ENCODE measurements around the gene SDE2. TPM values are rescaled to one million over a fixed set of nuclear protein-coding genes. Genes with fewer than 3 reads are reported as not detected.
"Not testable (repeated sequence)": the region's sequence is repeated elsewhere in the genome, so short reads cannot be mapped to it uniquely, and the experiment has no call there.

SDE2 gene
- total and polyA plus RNA-seq, 2 experiments from 2014 or later = 17.6 to 21.1 TPM

- H3K27me3 ChIP-seq = no peaks in the 10 kb centered on the region
- TF ChIP-seq CTCF (IDR thresholded peaks at IDR 0.05; ENCODE audit: low read depth, low read length) = no peak
- H3K27ac ChIP-seq = no peak overlapping the region
- H3K9me3 ChIP-seq (ENCODE audit: low read depth) = no peaks in the 10 kb centered on the region
- H3K4me3 ChIP-seq = no peak overlapping the region
- H3K36me3 ChIP-seq = no peaks in the 10 kb centered on the region
- no peak for DNase-seq (ENCODE audit: low read depth in 1 of 2, low spot score in 1 of 2)
- peaks cover 11% of the 10 kb centered on the region for H3K4me1 ChIP-seq (ENCODE audit: low read depth)
Observed at GRCh38 chr1:225936523-225936922, 62.6 kb downstream of the SDE2 start.

- H3K4me1 ChIP-seq (ENCODE audit: low read depth); H3K36me3 ChIP-seq; H3K9me3 ChIP-seq (ENCODE audit: low read depth); H3K4me3 ChIP-seq; H3K27ac ChIP-seq; H3K27me3 ChIP-seq; DNase-seq (ENCODE audit: low read depth in 1 of 2, low spot score in 1 of 2): not testable (repeated sequence)
Observed at GRCh38 chr1:225936086-225936485, 63.1 kb downstream of the SDE2 start.

GRCh38 chr1:225934711-225935110 is 64.4 kb downstream of the SDE2 start:
- no peak for DNase-seq (ENCODE audit: low read depth in 1 of 2, low spot score in 1 of 2)
- Histone ChIP-seq H3K27me3 (no peaks in the 10 kb centered on the region), H3K9me3 (ENCODE audit: low read depth) (no peaks in the 10 kb centered on the region), H3K4me1 (ENCODE audit: low read depth) (no peaks in the 10 kb centered on the region), H3K27ac (no peak overlapping the region), H3K36me3 (no peaks in the 10 kb centered on the region), H3K4me3 (no peak overlapping the region)
- no peak for TF ChIP-seq CTCF (IDR thresholded peaks at IDR 0.05; ENCODE audit: low read depth, low read length)

- Histone ChIP-seq H3K4me1 (ENCODE audit: low read depth) (no peaks in the 10 kb centered on the region), H3K4me3 (no peak overlapping the region), H3K9me3 (ENCODE audit: low read depth) (no peaks in the 10 kb centered on the region), H3K27me3 (no peaks in the 10 kb centered on the region), H3K36me3 (no peaks in the 10 kb centered on the region), H3K27ac (no peak overlapping the region)
- TF ChIP-seq CTCF (IDR thresholded peaks at IDR 0.05; ENCODE audit: low read depth, low read length) = no peak
- peak in 1 of 2 donors; percentile 50 for DNase-seq (ENCODE audit: low read depth in 1 of 2, low spot score in 1 of 2)
Observed at GRCh38 chr1:225933072-225933471, 66.1 kb downstream of the SDE2 start.

Other genes with a start within 250 kb of the SDE2 start
- 167 and 241 TPM in 2 replicates for gene SRP9, start 221.5 kb downstream of the SDE2 start, total RNA-seq
- 435 and 466 TPM in 2 replicates for gene SRP9, start 221.5 kb downstream of the SDE2 start, polyA plus RNA-seq
- gene EPHX1, start 189.2 kb downstream of the SDE2 start, total RNA-seq = 15.8 and 18.0 TPM in 2 replicates
- gene EPHX1, start 189.2 kb downstream of the SDE2 start, polyA plus RNA-seq = 18.7 and 33.8 TPM in 2 replicates
- gene TMEM63A, start 117.0 kb downstream of the SDE2 start, total RNA-seq = 17.0 and 37.0 TPM in 2 replicates
- gene TMEM63A, start 117.0 kb downstream of the SDE2 start, polyA plus RNA-seq = 19.3 and 34.2 TPM in 2 replicates
- 0.83 TPM in 1 of 2 replicates, not detected in the other for gene LEFTY1, start 110.2 kb downstream of the SDE2 start, total RNA-seq
- gene LEFTY1, start 110.2 kb downstream of the SDE2 start, polyA plus RNA-seq = 0.25 TPM in 1 of 2 replicates, not detected in the other
- gene PYCR2, start 75.1 kb downstream of the SDE2 start, total RNA-seq = 45.1 and 62.9 TPM in 2 replicates
- 66.3 and 75.9 TPM in 2 replicates for gene PYCR2, start 75.1 kb downstream of the SDE2 start, polyA plus RNA-seq
- 4.0 and 14.0 TPM in 2 replicates for gene LEFTY2, start 58.1 kb downstream of the SDE2 start, total RNA-seq
- gene LEFTY2, start 58.1 kb downstream of the SDE2 start, polyA plus RNA-seq = 2.7 and 9.0 TPM in 2 replicates
- 439 and 725 TPM in 2 replicates for gene H3-3A, start 63.4 kb upstream of the SDE2 start, total RNA-seq
- 837 and 907 TPM in 2 replicates for gene H3-3A, start 63.4 kb upstream of the SDE2 start, polyA plus RNA-seq
- 37.3 and 47.4 TPM in 2 replicates for gene ACBD3, start 187.4 kb upstream of the SDE2 start, total RNA-seq
- gene ACBD3, start 187.4 kb upstream of the SDE2 start, polyA plus RNA-seq = 41.7 and 45.5 TPM in 2 replicates
- 3.7 and 5.4 TPM in 2 replicates for gene MIXL1, start 224.3 kb upstream of the SDE2 start, total RNA-seq
- 8.0 and 11.1 TPM in 2 replicates for gene MIXL1, start 224.3 kb upstream of the SDE2 start, polyA plus RNA-seq

Measured in cardiac muscle cell (in vitro differentiated cells and primary cell).